Measurements from ENCODE around the gene NEB.

- TF ChIP-seq GATA2 (IDR thresholded peaks at IDR 0.05; ENCODE audit: low read depth, low read length) (no peak), GATA3 (IDR thresholded peaks at IDR 0.05; ENCODE audit: low read depth, low read length) (no peak)
These were observed at the start of gene NEB for GRCh38 chr2:151733771-151734672.

Data from SH-SY5Y (cell line).